Measurements from ENCODE around the gene NCMAP.
A peak's percentile ranks its signal among the peaks of the same experiment; 100 is the strongest.
"Not testable (repeated sequence)": the region's sequence is repeated elsewhere in the genome, so short reads cannot be mapped to it uniquely, and the experiment has no call there.

NCMAP gene, protein sequence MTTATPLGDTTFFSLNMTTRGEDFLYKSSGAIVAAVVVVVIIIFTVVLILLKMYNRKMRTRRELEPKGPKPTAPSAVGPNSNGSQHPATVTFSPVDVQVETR

DNA sequence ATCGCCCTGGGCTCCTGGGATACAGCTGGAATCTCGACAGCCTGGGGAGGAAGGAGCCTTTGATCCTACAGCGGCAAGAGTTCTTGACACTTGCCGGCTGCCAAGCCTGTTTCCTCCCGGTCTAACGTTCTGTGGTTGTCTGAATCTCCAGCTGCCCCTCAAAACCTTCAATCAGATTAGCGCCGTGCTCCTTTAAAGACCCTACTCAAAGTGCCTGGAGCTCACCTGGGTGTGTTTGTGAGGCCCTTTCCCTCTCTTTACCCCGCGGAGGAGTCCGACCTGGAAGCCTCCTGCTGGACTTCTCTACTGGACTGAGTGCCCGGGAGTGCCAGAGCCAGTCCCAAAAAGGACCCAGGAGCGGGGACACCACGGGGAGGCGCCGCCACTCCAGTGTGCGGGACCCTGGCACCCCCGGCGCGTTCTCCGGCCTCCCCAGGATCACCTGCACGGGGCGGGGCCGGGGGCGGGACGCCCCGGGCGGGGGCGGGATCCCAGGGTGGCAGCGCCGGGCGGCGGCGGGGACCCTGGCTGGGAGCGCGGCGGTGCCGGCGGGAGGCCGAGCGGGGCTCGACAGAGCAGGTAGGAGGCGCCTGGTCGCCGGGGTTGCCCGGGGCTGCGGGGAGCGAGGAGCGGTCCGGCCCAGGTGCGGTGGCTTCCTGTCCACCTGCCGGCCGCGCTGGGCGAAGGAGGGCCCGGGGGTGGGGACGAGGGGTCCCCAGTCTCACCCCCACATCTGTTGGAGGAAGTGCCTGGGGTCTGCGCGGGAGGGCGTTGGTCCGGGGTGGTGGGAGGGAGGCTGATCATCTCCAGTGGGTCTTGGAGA lies at the start of gene NCMAP:
Gene NCMAP, plus strand, starts transcription at position 497 of the 823 bp plus-strand sequence. CDS start 39,344 bp downstream, outside the sequence.
- peak; percentile 16 for DNase-seq

DNA sequence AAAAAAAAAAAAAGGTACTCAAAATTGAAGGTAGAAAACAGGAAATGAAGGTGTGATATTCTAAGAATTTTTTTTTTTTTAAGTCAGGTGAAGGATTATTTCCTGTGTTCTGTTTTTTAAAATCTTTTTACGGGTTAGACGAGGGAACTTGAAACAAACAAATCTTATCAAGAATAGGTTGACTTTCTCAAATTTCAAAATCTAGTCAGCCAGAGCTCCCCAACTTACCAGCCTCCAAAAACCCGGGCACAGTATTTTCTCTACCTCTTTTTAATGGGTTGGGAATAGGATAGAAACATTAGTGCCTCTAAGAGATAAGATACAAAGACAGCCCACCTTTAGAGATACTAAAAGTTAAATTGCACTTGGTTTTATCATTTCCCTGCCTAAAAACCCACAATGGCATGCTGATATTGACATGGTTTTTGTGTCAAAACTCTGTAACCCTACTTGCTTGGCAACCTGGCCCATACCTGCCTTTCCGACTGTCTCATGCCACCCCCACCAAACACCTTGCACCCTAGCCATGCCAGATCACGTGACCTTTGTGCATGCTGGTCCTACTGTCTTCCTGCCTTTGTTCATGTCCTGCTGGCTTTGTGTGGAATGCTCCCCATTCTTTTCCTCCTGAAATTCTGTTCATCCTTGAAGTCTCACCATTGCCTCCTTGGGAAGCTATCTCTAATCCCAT lies 49.1 kb upstream of the NCMAP start:
- DNase-seq: peak; percentile 55

DNA sequence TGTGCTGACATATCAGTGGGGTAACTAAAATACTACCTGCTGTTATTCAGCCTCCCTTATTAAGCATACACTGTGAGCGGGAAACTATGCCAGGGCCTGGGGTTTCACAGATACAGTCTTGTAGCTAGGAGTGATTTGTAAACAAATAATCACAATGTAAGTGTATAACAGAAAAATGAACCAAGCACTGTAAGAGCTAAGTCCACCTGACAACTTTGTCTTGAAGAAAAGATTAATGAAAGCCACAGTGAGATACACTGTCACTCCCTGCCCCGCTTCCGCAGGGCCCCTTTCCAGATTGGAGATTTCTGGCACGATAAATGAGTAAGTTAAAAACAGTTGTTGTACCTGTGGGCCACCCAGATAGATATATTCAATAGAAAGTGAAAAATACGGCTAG lies 48.5 kb upstream of the NCMAP start:
- peak; percentile 66 for DNase-seq

DNA sequence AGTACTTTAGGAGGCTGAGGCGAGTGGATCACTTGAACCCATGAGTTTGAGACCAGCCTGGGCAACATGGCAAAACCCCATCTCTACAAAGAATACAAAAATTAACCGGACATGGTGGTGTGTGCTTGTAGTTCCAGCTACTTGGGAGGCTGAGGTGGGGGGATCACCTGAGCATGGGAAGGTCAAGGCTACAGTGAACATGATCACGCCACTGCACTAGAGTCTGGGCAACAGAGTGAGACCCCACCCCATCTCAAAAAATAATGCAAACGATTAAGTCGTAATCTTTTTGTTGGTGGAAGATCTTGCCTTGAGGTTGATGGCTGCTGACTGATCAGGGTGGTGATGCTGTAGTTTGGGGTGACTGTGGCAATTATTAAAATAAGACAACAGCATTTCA lies 47.0 kb upstream of the NCMAP start:
- no peak for DNase-seq

DNA sequence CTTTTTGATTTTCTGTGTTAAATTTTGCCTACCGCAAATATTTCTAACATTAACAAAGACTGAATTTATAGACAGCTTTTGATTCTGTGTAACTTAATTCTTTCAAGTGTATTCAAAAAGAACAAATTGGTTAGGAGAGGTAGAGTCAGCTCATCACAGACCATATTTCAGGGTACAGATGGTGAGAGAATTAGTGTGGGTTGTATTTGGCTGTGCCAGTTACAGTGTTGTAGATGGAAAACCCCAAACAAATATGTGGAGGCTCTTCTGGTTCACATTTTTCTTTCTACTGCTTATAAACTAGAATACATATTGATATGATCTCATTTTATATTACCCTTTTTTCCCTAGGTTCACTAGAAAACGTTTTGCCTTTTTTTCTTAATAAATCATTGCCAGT lies 42.2 kb upstream of the NCMAP start:
- DNase-seq: no peak

DNA sequence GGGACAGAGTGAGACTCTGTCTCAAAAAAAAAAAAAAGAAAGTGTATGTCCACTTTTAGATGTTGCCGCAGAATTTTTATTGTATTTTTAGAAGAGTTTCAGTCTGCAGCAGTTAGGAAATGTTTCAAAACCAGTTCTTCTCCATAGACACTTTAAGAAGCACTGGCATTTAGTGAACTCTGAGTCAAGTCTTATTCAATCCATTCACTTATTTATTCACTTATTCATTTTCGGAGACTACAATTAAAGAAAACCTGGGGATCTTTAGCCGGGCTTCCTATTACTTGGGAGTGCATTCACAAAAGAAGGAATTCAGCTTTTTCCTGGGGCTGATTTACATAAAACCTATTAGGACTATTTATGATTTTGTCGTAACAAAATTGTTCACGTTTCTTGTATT lies 40.9 kb upstream of the NCMAP start:
- no peak for DNase-seq

DNA sequence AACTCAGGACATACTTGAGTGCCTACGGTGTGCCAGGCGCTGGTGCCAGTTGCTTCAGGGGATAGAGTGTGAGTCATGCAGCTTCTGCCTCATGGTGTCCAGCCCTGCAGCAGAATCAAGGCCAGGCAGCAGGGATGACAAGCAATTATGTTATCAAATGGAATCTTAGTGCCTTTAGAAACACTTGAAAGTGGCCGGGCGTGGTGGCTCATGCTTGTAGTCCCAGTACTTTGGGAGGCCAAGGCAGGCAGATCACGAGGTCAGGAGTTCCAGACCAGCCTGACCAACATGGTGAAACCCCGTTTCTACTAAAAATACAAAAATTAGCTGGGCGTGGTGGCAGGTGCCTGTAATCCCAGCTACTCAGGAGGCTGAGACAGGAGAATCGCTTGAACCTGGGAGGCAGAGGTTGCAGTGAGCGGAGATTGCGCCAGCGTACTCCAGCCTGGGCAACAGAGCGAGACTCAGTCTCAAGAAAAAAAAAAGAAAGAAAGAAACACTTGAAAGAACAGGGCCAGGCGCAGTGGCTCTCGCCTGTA lies 40.1 kb upstream of the NCMAP start:
- not testable (repeated sequence) for DNase-seq

DNA sequence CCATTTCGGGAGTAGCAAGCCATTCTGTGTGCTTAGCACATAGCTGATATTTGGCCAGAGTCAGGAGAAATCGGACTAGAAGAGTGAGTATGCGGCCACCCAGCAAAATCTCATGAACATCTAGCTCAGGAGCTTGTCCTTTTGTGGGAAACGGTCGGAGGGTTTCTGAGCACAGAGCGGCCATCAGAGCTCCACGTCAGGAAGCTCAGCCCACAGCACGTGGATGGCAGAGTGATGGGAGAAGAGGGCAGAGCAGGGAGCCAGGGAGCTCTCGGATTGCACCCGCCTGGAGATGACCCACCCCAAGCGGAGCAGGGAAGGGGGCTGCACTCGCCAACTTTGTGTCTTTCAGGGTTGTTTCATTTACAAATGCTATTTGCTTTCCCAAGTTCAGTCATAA lies 39.4 kb upstream of the NCMAP start:
- no peak for DNase-seq

DNA sequence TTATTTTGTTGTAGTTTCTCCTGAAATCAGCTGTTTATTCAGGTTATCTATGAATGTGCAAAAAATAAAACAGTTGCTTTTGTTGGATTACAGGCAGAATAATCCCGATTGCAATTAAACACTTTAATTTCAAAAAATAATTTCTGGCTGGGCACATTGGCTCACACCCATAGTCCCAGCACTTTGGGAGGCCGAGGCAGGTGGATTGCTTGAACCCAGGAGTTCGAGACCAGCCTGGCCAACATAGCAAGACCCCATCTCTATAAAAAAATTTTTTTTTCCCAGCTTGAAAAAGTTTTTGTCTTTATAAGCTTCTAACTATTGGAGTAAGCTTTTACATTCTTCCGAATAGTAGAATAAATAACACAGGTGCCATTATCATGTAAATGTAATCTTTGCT lies 38.0 kb upstream of the NCMAP start:
- DNase-seq: no peak

DNA sequence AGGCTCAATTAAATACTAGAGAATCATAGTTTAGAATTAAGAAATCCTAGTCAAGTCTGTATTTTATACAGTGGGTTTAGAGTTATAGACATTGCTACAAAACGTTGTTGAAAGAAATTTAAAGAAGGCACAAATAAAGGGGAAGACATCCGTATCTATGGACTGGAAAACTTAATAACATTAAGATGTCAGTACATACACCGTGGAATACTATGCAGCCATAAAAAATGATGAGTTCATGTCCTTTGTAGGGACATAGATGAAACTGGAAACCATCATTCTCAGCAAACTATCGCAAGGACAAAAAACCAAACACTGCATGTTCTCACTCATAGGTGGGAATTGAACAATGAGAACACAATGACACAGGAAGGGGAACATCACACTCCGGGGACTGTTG lies 35.6 kb upstream of the NCMAP start:
- not testable (repeated sequence) for DNase-seq

DNA sequence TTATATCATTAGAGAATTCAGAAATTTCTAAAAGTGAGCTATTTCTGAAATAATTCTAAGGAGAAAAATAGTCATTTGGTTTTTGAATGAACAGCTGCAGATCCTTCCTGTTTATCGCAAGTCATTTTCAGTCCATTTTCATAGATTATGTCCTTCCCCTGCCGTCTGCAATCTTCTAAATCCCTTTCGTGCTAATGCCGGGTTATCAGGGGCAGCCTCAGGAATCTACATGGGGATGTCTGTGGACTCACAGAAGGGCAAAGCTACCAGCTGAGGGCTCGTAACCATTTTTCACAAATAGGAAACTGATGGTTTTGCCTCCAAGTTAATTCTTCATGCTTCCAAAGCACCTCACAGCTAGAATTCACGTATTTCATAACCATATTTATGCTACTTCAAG lies 30.3 kb upstream of the NCMAP start:
- no peak for DNase-seq

DNA sequence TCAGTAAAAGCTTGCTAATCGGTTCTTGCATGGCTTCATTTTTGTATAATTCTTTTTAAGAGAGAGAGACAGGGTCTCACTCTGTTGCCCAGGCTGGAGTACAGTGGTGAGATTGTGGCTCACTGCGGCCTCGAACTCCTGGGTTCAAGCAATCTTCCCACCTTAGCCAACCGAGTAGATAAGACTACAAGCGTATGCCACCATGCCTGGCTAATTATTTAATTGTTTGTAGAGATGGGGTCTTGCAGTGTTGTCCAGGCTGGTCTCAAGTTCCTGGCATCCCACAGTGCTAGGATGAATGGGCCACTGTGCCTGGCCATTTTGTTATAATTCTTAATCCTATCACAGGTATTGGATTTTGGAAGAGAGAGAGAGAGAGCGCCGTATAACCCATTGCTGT lies 29.8 kb upstream of the NCMAP start:
- no peak for DNase-seq

DNA sequence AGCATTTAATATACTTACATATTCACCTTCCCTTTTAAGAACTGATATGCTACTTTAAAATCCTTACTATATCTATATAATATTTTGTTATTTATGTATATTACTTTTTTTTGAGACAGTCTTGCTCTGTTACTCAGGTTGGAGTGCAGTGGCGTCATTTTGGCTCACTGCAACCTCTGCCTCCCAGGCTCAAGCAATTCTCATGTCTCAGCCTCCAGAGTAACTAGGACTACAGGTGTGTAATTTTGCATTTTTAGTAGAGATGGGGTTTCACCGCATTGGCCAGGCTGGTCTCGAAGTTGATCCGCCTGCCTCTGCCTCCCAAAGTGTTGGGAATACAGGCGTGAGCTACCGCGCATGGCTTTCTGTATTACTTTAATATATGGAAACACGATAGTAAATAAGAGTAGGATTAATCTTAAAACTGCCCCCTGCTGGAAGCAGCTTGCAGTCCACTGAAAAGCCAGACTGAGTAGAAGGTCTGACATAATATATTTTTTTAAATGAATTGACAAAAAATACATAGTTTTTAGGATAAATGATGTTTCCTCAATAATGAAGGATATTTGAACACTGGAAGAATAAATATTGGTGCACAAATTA lies 28.8 kb upstream of the NCMAP start:
- DNase-seq: peak; percentile 59

DNA sequence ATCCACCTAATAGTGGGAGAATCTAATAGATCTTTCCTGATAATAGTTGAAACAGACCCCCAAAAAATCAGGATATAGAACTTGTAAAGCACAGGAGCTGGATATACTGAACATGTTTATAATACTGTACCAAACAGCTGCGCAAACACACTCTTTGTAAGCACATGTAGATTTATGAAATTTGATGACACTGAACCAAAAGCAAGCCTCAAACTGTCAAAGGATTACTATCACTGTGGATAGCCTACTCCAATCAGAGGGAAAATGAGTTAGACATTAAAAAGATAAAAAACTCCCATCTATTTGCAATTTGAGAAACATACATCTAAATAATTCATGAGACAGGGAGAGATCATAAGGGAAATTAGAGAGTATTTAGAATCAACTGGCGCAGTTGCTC lies 27.1 kb upstream of the NCMAP start:
- DNase-seq: no peak

DNA sequence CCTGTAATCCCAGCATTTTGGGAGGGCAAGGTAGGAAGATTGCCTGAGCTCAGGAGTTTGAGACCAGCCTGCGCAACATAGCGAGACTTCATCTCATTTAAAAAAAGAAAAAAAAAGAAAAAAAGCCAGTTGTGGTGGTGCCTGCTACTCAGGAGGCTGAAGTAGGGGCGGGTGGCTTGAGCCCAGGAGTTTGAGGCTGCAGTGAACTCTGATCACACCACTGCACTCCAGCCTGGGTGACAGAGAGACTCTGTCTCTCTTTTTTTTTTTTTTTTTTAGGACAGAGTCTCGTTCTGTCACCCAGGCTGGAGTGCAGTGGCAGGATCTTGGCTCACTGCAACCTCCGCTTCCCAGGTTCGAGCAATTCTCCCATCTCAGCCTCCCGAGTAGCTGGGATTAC lies 26.6 kb upstream of the NCMAP start:
- not testable (repeated sequence) for DNase-seq

DNA sequence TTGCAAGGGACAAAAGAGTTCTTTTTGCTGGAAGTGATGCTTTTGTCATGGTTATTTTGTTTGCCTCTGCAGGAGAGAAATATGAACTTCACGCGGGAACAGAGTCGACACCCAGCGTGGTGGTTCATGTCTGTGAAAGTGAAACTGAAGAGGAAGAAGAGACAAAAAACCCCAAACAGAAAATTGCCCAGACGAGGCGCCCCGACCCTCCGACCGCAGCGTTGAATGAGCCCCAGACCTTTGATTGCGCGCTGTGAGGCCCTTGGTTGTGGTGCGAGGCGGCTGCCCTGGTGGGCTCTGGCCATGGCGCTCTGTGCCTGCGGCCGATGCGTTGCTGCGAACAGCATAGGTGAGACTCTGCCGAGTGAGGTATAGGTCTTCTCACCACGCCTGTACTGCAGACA lies 20.9 kb upstream of the NCMAP start:
- DNase-seq: peak; percentile 74

DNA sequence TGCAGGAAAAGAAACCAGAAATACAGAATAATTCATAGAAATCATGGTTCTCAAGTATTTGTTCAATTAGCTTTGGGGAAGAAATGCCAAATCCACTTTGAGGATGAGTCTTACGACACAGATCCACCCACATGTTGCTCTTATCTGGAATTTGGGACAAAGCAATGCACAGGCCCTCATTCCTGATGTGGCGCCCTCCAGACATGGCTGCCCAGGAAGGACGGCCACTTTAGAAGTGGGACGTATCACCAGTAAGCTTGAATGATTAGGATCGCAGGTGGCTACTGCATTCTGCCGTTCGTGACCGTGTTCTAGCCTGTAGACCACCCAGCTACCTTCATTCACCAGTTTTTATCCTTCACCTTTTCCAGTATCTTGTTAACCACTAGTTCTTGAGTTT lies 20.1 kb upstream of the NCMAP start:
- no peak for DNase-seq

DNA sequence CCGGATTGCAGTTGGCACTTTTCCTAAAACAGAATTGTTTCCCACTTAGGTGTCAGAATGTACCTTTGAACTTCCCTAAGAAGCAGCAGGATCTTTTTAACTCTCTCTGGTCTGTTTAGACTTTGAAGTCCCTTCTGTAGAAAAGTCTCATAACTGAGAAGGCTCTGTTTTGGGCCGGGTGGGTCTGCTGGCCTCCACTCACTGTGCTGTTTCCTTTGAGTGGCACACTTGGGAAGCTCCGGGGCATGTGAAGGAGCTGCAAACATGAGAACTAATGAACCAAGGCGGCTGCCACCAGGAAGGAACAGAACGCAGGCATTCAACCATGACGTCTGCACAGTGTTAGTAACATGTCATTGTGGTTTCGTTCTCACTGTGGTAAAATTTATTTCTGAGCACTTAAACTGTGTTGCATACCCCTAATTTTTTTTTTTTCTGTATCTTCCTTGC lies 19.5 kb upstream of the NCMAP start:
- DNase-seq: peak; percentile 69

DNA sequence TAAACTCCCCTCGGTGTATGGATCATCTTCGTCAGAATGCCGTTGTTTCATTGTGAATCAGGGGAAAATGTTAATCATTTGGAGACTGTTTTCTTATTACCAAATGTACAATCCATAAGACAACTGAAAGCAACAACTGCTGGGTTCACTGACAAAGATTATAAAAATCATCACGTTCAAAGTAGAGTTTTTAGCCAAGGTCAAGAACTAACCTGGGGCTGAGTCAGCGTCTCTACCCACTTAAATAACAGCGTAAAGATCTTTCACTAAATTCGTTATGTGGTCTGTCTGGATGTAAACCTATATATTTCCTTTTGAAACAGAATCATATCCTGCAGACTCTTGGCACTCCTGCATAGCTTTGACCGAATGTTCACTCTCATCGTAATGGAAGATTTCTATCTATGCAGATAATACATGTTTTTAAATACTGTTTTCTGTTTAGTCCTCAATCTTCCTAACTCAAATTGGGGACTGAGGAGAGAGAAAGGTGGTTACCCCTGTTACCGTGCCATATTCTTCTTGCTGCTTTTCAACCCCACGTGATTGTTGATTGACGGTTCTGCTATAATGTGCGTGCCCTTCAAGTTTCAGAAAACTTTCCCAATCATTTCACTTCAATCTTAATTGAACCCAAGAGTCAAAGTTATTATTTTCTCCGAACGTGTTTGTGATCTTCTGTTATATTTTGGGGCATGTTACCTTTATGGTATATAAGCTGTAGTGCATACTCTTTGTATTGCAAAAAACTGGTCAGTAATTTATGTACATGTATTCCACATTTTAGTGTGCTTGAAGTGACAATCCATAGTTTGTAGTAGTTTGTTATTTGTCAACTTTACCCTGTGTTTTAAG lies 15.6 kb upstream of the NCMAP start:
- DNase-seq: peak; percentile 23

DNA sequence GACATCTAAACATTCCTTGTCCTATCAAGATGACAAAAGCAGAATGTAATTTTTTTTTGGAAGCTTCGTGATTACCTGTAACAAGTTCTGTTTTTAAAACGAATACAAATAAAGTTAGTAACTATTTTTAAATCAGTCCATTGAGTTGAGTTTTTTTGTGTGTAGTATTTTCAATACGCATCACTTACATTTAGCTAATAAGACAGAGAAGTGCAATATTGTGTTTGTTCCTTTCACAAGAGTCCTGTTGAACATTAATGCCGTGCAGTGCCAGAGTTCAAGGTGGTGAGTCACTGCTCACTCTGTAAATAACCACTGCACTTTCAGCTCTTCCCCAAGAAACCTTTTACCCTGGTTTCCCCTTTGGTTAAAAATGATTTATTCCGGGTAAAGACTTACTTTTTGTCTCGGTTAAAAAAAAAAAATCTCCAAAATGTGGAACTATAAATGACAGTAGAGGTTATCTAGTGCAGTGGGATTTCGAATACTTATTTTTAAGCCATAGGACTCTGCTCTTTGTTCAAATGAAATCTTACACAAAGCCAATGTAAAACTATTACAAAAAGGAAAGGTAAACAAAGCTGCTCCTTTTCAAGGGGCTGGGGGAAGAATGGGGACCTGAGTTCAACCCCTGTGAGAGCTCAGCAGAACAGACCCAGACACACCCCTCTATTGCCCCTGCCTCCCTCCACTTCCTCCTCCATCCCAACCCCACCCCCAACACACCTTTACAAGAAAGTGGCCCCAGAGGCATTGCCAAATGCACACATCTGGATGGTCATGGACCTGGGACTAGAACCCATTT lies 14.8 kb upstream of the NCMAP start:
- DNase-seq: peak; percentile 33

DNA sequence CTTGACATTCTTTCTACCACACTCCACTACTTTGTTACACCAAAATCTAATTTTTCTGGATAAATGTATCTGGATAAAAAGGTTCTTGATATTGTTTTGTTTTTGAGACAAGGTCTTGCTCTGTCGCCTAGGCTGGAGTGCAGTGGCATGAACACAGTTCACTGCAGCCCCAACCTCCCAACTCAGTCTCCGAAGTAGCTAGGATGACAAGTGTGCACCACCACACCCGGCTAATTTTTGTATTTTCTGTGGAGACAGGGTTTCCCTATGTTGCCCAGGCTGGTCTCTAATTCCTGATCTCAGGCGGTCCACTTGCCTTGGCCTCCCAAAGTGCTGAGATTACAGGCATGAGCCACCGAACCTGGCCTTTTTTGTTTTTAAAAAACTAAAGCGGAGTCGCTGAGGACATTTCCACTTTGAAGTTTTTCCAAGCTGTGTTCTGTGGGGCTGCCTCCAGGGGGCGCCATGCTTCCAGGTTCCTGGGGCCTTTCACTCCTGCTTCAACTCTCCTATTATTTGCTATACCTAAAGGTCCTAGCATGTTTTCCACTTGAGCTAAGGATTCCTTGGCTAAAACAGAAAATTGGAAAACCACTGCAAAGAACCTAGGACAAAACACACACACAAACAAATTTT lies 14.1 kb upstream of the NCMAP start:
- DNase-seq: no peak
